Right lung (tissue), 5 donors: ENCODE results near the gene GLT1D1. TPM values are rescaled to one million over a fixed set of nuclear protein-coding genes. Genes with fewer than 3 reads are reported as not detected.
A peak's percentile ranks its signal among the peaks of the same experiment; 100 is the strongest.

Source experiments
- DNase-seq, 2 donors: peaks; one replicate each; pipeline ENCODE4 v3.0.0-alpha.2; 2013
- polyA plus RNA-seq, 5 donors: library from polyadenylated mRNA; unstranded; fragments of 120-200 nt; gene quantifications; one replicate each; pipeline versions ENCODE4 v1.2.1 to v1.2.3, GENCODE V29; 2013; ENCODE audit warnings: inconsistent platforms in 1 of 5, low replicate concordance in 1 of 5; ENCODE audit not compliant: insufficient read length in 5 of 5, insufficient read depth in 1 of 5

Gene GLT1D1
- polyA plus RNA-seq, 5 donors = 2.3 to 3.2 (median 2.3) TPM

- DNase-seq = no peak
Measured at GRCh38 chr12:128961957-128962356, 108.7 kb downstream of the GLT1D1 start.

- DNase-seq = no peak
Measured at GRCh38 chr12:128966203-128966810, 113.0 kb downstream of the GLT1D1 start.

- DNase-seq = no peak
Measured at GRCh38 chr12:128968668-128969067, 115.4 kb downstream of the GLT1D1 start.

GRCh38 chr12:128969480-128970055 lies 116.3 kb downstream of the GLT1D1 start:
- DNase-seq = peak in 1 of 2 donors; percentile 18

GRCh38 chr12:128970110-128970509 lies 116.8 kb downstream of the GLT1D1 start:
- DNase-seq = no peak

GRCh38 chr12:128970941-128971340 lies 117.7 kb downstream of the GLT1D1 start:
- no peak for DNase-seq

- DNase-seq = no peak
Measured at GRCh38 chr12:128971802-128972201, 118.5 kb downstream of the GLT1D1 start.

- no peak for DNase-seq
Measured at GRCh38 chr12:128973883-128974681, 120.8 kb downstream of the GLT1D1 start.

GRCh38 chr12:128974881-128975280 lies 121.6 kb downstream of the GLT1D1 start:
- no peak for DNase-seq

- no peak for DNase-seq
Measured at GRCh38 chr12:128976120-128976738, 123.0 kb downstream of the GLT1D1 start.

GRCh38 chr12:128977441-128977840 lies 124.2 kb downstream of the GLT1D1 start:
- DNase-seq = peak in 1 of 2 donors; percentile 20

- DNase-seq = no peak
Measured at GRCh38 chr12:128978067-128978466, 124.8 kb downstream of the GLT1D1 start.

GRCh38 chr12:128980623-128981022 lies 127.3 kb downstream of the GLT1D1 start:
- DNase-seq = no peak

- no peak for DNase-seq
Measured at GRCh38 chr12:128981971-128982533, 128.8 kb downstream of the GLT1D1 start.

GRCh38 chr12:128982933-128983332 lies 129.7 kb downstream of the GLT1D1 start:
- no peak for DNase-seq

GRCh38 chr12:128983371-128983770 lies 130.1 kb downstream of the GLT1D1 start:
- DNase-seq = no peak

- no peak for DNase-seq
Measured at GRCh38 chr12:128986957-128987356, 133.7 kb downstream of the GLT1D1 start.

GRCh38 chr12:128989287-128989686 lies 136.0 kb downstream of the GLT1D1 start:
- no peak for DNase-seq

- DNase-seq = no peak
Measured at GRCh38 chr12:128991716-128992115, 138.4 kb downstream of the GLT1D1 start.

GRCh38 chr12:128992116-128992515 lies 138.8 kb downstream of the GLT1D1 start:
- DNase-seq = no peak

- no peak for DNase-seq
Measured at GRCh38 chr12:128992550-128992949, 139.3 kb downstream of the GLT1D1 start.

GRCh38 chr12:128994856-128995255 lies 141.6 kb downstream of the GLT1D1 start:
- no peak for DNase-seq
